HL-60 (cell line): Measurements from ENCODE around the gene IL31RA.

ENCODE experiments used
- DNase-seq, 2 experiments: peaks; one replicate each; pipeline ENCODE4 v3.0.0-alpha.2; 2010 to 2020; ENCODE audit warnings: low read depth in 1 of 2, low spot score in 1 of 2
- H3K27ac ChIP-seq: fragments of 250-450 bp; sonication (Bioruptor Pico); replicated peaks from 2 replicates; pipeline ENCODE4 v1.5.1; 2020; ENCODE audit warnings: mild to moderate bottlenecking, moderate library complexity
- H3K27me3 ChIP-seq: fragments of 250-450 bp; sonication (Bioruptor Pico); 2 replicates; pipeline ENCODE4 v1.5.1; 2021; ENCODE audit warnings: mild to moderate bottlenecking, moderate library complexity; ENCODE audit not compliant: insufficient read depth, poor library complexity, severe bottlenecking
- H3K4me3 ChIP-seq: replicated peaks from 2 replicates; pipeline ENCODE4 v1.5.1; 2011; ENCODE audit warnings: mild to moderate bottlenecking, control low read depth, low read length; ENCODE audit not compliant: insufficient read depth
- CTCF ChIP-seq: IDR thresholded peaks from one replicate; pipeline ENCODE4 v1.5.1; 2011; ENCODE audit warnings: low read length, control low read depth, inconsistent platforms; ENCODE audit not compliant: insufficient read depth
- GABPA ChIP-seq: IDR thresholded peaks from 2 replicates; pipeline ENCODE4 v1.6.1; 2012; ENCODE audit warnings: low read depth
- POLR2AphosphoS5 ChIP-seq: IDR thresholded peaks from 2 replicates; pipeline ENCODE4 v1.6.1; 2012; ENCODE audit warnings: low read depth
- REST ChIP-seq: IDR thresholded peaks from 2 replicates; pipeline ENCODE4 v1.6.1; 2012; ENCODE audit warnings: low read depth; ENCODE audit not compliant: insufficient replicate concordance
- SPI1 ChIP-seq: IDR thresholded peaks from 2 replicates; pipeline ENCODE4 v1.6.1; 2012; ENCODE audit warnings: low read depth, mild to moderate bottlenecking, borderline replicate concordance

IL31RA gene

DNA sequence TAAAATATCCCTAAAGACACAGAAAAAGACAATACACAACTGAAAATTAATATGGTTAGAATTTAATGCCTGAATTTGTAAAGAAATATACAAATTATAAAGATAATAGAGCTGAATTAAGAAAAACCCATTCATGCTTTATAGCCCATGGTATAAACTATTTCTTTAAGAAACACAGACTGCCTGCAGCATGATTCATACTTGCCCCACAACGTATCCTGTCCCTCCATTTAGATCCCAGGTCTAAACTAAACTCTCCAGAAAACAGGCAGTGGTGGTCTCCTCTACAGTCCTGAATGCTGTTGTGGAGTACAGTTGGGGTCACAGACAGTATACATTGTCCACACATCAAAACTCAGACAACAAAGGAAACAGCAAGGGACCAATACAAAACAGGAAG lies 118.8 kb downstream of the IL31RA start:
- H3K27me3 ChIP-seq, result no peaks in the 10 kb centered on the region
- H3K4me3 ChIP-seq, result no peak overlapping the region
- no peak overlapping the region for H3K27ac ChIP-seq
- no peak for DNase-seq
- TF ChIP-seq CTCF (no peak), REST (no peak), POLR2AphosphoS5 (no peak), SPI1 (no peak), GABPA (no peak)
